Mucosa of descending colon (tissue), 3 donors: ENCODE results near the gene ESR1. TPM values are rescaled to one million over a fixed set of nuclear protein-coding genes. Genes with fewer than 3 reads are reported as not detected.

ENCODE experiments used
- ATAC-seq: fragments of 200-7000 bp; cut with Tn5 transposase; one replicate; pipeline ENCODE4 v1.9.1; 2020; ENCODE audit warnings: mild to moderate bottlenecking, moderate library complexity
- DNase-seq, 3 donors: peaks; one replicate each; pipeline ENCODE4 v3.0.0-alpha.2; 2020
- H3K36me3 ChIP-seq: fragments of 200-600 bp; one replicate; pipeline ENCODE4 v1.8.0; 2021; ENCODE audit warnings: low read depth, mild to moderate bottlenecking
- H3K4me1 ChIP-seq: fragments of 200-600 bp; one replicate; pipeline ENCODE4 v1.8.0; 2021; ENCODE audit warnings: low read depth, mild to moderate bottlenecking
- H3K4me3 ChIP-seq: fragments of 200-600 bp; one replicate; pipeline ENCODE4 v1.8.0; 2021; ENCODE audit warnings: mild to moderate bottlenecking
- H3K9me3 ChIP-seq: fragments of 200-600 bp; one replicate; pipeline ENCODE4 v1.8.0; 2021; ENCODE audit warnings: mild to moderate bottlenecking
- intact Hi-C, 2 donors: fragments of 100-400 bp; cut with DNase I in 1 of 2; cut with micrococcal nuclease in 1 of 2; formaldehyde crosslinking; loops; one replicate each; pipeline versions ENCODE4 v1.11.0 to v1.11.1; 2022; cut with DNase I, micrococcal nuclease
- total RNA-seq, 3 donors: library from RNA; stranded (reverse); fragmentation: NEBNext Ultra II Directional in 2 of 3; extraction: Animal tissue kit (Norgen Biotek cat#: 25700) in 2 of 3; gene quantifications; one replicate each; pipeline versions ENCODE4 v1.2.1 to v1.2.4, GENCODE V29; 2021 to 2023
- TF ChIP-seq, protein P1 (sequence below): fragments of 200-600 bp; IDR thresholded peaks from one replicate; pipeline ENCODE4 v1.8.0; 2022; ENCODE audit warnings: antibody characterized with exemption, mild to moderate bottlenecking
- donor health status: DM: no; HTN: no; CAD: no; lungs with moderate emphysema.
- donor health status: DM: no; HTN: no; CAD: no.
- donor health status: DM: no; HTN: yes; CAD: no.

ESR1 gene
- total RNA-seq, 3 donors from 2014 or later: 0.55 to 1.6 (median 0.82) TPM

DNA sequence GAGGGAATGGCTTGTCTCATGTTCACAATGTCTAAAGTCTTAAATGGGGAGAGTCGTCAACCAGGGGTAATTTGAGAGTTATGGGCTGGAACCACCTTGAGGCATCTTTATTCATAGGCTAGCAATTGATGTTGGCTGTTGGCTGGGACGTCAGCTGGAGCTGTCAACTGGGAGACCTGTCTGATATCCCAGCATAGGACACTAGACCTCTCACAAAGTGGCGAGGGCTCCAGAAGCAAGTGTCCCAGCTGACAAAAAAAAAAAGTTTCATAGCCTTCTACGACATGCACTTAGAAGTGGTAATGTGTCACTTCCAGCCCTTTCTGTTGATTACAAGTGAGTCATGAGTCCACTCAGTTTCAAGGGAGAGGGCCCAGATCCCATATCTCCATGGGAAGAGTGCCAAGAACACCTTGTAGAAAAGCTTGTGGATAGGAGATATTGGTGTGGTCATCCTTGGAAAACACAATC is 278.0 kb downstream of the ESR1 start:
- Histone ChIP-seq H3K4me3 (no peak overlapping the region), H3K9me3 (no peaks in the 10 kb centered on the region), H3K36me3 (no peaks in the 10 kb centered on the region), H3K4me1 (no peaks in the 10 kb centered on the region)
- TF ChIP-seq, protein P1, sequence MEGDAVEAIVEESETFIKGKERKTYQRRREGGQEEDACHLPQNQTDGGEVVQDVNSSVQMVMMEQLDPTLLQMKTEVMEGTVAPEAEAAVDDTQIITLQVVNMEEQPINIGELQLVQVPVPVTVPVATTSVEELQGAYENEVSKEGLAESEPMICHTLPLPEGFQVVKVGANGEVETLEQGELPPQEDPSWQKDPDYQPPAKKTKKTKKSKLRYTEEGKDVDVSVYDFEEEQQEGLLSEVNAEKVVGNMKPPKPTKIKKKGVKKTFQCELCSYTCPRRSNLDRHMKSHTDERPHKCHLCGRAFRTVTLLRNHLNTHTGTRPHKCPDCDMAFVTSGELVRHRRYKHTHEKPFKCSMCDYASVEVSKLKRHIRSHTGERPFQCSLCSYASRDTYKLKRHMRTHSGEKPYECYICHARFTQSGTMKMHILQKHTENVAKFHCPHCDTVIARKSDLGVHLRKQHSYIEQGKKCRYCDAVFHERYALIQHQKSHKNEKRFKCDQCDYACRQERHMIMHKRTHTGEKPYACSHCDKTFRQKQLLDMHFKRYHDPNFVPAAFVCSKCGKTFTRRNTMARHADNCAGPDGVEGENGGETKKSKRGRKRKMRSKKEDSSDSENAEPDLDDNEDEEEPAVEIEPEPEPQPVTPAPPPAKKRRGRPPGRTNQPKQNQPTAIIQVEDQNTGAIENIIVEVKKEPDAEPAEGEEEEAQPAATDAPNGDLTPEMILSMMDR: no peak
- ATAC-seq (no peak), DNase-seq (no peak)
- intact Hi-C loops: no loop called here

DNA sequence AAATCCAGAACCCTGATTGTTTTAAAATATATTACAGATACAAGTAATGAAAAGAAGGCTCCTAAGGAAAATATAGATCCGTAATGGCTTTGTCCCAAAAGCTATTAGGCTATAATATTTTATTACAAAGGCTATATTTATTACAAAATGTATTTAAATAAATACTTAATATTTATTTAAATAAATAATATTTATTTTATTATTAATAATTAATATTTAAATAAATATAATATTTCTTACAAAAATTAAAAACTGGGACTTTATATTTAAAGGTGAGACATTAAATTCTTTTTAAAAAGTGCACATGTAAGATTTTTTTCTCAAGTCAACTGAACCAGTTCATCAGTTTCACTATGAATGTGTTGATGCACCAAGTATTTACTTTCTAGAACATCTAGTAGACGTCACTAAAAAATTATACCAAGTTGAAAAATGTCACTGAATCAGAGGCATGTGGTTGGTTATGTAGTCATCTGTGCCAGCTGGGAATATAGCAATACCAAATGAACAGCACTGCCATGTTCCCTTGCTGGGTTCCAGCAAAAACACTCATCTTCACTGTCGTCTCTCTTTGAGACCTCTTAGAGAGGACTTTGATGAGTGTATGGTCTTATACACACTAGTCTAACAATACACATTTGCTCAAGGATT is 278.9 kb downstream of the ESR1 start:
- ATAC-seq: no peak
- Histone ChIP-seq H3K9me3 (no peaks in the 10 kb centered on the region), H3K4me1 (no peaks in the 10 kb centered on the region), H3K36me3 (no peaks in the 10 kb centered on the region), H3K4me3 (no peak overlapping the region)
- DNase-seq: no peak
- intact Hi-C loops: no loop called here
- TF ChIP-seq, protein P1: no peak

DNA sequence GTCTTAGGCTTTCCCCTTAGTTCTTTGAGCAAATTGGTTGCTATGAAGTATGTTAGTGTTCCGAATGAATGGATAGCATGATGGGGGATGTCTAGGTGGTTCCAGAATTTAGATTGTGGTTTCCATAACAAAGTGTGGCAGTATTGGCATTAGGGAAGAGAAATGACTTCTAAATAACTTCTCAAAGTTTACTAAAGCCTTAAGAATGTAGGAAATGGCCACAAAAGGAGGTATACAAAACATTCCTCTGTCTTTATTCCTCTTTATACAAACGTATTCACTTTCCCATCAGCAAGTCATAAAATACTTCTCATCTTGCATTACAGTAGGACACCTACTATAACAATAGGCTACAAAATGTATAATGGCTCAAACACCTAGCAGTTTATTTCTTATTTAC is 279.6 kb downstream of the ESR1 start:
- ATAC-seq (no peak), DNase-seq (no peak)
- TF ChIP-seq, protein P1: no peak
- no peaks in the 10 kb centered on the region for H3K36me3 ChIP-seq
- H3K9me3 ChIP-seq: no peaks in the 10 kb centered on the region
- no peak overlapping the region for H3K4me3 ChIP-seq
- no peaks in the 10 kb centered on the region for H3K4me1 ChIP-seq
- intact Hi-C loops: no loop called here

DNA sequence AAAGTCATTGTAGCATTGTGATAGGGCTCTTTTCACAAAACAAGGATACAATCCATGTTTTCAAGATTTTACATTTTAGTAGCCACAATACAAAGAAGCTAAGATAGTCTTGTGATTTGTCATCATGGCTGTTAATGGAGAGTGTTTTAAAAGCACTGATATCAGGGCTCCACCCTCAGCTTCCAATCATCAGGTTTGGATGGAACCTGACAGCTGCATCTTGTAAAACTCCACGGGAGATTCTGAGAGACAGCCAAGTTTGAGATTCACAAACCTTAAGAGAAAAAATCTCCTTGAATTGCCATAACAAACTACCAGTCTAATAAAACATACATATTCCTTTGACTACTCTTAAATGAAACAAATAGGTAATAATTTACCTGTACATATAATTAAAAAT is 280.2 kb downstream of the ESR1 start:
- intact Hi-C loops: no loop called here
- Histone ChIP-seq H3K9me3 (no peaks in the 10 kb centered on the region), H3K4me1 (no peaks in the 10 kb centered on the region), H3K36me3 (no peaks in the 10 kb centered on the region), H3K4me3 (no peak overlapping the region)
- ATAC-seq (no peak), DNase-seq (no peak)
- TF ChIP-seq, protein P1: no peak

DNA sequence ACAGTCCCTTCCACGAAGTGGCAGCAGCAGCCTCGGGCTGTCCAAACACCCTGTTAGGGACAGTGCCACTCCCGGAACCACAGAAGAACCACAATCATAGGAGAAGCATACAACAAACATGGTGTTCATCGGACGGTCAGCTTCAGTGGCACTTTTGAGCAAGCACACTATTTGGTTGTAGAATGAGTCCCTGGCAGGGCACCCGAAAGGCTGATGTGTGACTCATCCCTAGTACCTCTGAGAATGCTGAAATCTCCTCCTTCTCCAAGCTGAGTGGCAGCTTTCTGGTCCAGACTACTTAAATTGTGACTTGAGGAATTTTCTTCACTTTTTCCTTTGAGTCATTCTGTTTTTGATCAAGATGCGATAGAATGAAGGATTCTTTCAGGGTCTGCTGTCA is 282.5 kb downstream of the ESR1 start:
- no peaks in the 10 kb centered on the region for H3K4me1 ChIP-seq
- H3K4me3 ChIP-seq: no peak overlapping the region
- TF ChIP-seq, protein P1: no peak
- H3K9me3 ChIP-seq: no peaks in the 10 kb centered on the region
- ATAC-seq: no peak
- H3K36me3 ChIP-seq: no peaks in the 10 kb centered on the region
- intact Hi-C loops: no loop called here
- DNase-seq: no peak

DNA sequence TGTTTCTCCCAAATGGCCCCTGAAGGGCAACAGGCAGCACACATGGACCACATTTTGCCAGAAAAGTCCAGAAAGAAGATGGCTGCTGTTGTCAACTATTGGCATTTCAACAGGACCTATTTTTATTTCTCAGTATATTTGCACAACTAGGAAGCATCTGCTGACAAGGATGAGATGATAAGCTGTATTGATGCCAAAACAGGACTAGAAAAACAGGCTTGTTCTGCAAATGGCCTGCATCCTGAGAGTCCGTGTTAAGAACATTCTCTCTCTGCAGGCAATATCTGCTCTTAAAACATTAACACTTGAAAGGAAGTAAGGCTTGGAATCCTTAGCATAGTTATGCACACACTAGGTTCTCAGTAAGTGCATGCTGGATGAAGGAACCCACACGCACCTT is 283.7 kb downstream of the ESR1 start:
- no peaks in the 10 kb centered on the region for H3K9me3 ChIP-seq
- ATAC-seq: no peak
- DNase-seq: no peak
- intact Hi-C loops: no loop called here
- no peak overlapping the region for H3K4me3 ChIP-seq
- no peaks in the 10 kb centered on the region for H3K4me1 ChIP-seq
- TF ChIP-seq, protein P1: no peak
- H3K36me3 ChIP-seq: no peaks in the 10 kb centered on the region
